Small intestine (tissue), 7 donors: ENCODE data around the gene DIP2B. TPM values are rescaled to one million over a fixed set of nuclear protein-coding genes. Genes with fewer than 3 reads are reported as not detected.

Source experiments
- DNase-seq, 2 donors: peaks; one replicate each; pipeline versions ENCODE4 v3.0.0 to v3.0.0-alpha.2; 2013
- FAIRE-seq: peaks from 2 replicates; lab custom pipeline; 2012; peaks lifted over from hg19 to GRCh38; lab: Jason Lieb, UNC
- H3K27ac ChIP-seq, 3 donors: one replicate each; pipeline ENCODE4 v1.5.1; 2013; ENCODE audit warnings: low read length in 2 of 3, mild to moderate bottlenecking in 2 of 3, control low read depth in 1 of 3, inconsistent platforms in 1 of 3, low read depth in 1 of 3, moderate library complexity in 1 of 3
- H3K27me3 ChIP-seq, 3 donors: one replicate each; pipeline ENCODE4 v1.6.1; 2013; ENCODE audit warnings: low read length in 3 of 3, inconsistent platforms in 1 of 3; ENCODE audit not compliant: control insufficient read depth in 3 of 3, insufficient read depth in 3 of 3
- H3K36me3 ChIP-seq, 3 donors: one replicate each; pipeline ENCODE4 v1.6.1; 2013; ENCODE audit warnings: low read length in 3 of 3, inconsistent platforms in 1 of 3, low read depth in 1 of 3, mild to moderate bottlenecking in 1 of 3, moderate library complexity in 1 of 3; ENCODE audit not compliant: control insufficient read depth in 3 of 3, insufficient read depth in 2 of 3
- H3K4me1 ChIP-seq, 3 donors: one replicate each; pipeline ENCODE4 v1.6.1; 2013; ENCODE audit warnings: low read length in 2 of 3, inconsistent platforms in 1 of 3, low read depth in 1 of 3, mild to moderate bottlenecking in 1 of 3, moderate library complexity in 1 of 3; ENCODE audit not compliant: control insufficient read depth in 3 of 3, insufficient read depth in 2 of 3
- H3K4me3 ChIP-seq, 3 donors: one replicate each; pipeline ENCODE4 v1.5.1; 2013; ENCODE audit warnings: low read length in 3 of 3, control low read depth in 1 of 3, inconsistent platforms in 1 of 3, low read depth in 1 of 3, mild to moderate bottlenecking in 1 of 3, moderate library complexity in 1 of 3
- H3K9me3 ChIP-seq, 2 donors: one replicate each; pipeline ENCODE4 v1.6.1; 2013; ENCODE audit warnings: low read depth in 1 of 2, low read length in 1 of 2; ENCODE audit not compliant: control insufficient read depth in 2 of 2, insufficient read depth in 1 of 2
- WGBS, 3 donors: extraction: QIAGEN DNeasy Blood & Tissue Kit; methylation state at CpG; one replicate each; pipeline ENCODE4 v1.1.7; 2013; 5-methylcytosine and 5-hydroxymethylcytosine counted together
- polyA plus RNA-seq, 4 donors: library from polyadenylated mRNA; stranded (reverse) in 3 of 4; unstranded in 1 of 4; fragments of 200-250 nt in 3 of 4; fragments of 120-200 nt in 1 of 4; gene quantifications; one replicate each; pipeline versions ENCODE4 v1.2.1 to v1.2.3, GENCODE V29; 2013
- donor health status: healthy with polysubstance abuse.
- donor health status: control.
- donor health status: control.
- donor health status: Bipolar disorder and iron deficiency.
- donor health status: healthy.

The DIP2B gene
- polyA plus RNA-seq, 4 donors = 6.3 to 18.1 (median 6.9) TPM

DNA sequence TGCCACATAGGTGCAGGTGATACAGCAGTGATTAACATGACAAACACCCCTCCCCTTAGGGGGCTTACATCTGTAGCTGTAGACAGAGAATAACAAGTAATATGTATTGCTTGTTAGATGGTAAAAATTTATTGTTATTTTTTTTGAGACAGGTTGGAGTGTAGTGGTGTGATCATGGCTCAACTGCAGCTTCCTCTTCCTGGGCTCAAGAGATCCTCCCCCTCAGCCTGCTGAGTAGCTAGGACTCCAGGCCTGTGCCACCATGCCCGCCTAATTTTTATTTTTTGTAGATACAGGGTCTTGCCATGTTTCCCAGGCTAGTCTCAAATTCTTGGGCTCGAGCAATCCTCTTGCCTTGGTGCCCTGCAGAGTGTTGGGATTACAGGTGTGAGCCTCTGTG, 19.8 kb downstream of the DIP2B start:
- Histone ChIP-seq H3K36me3 (peaks cover 0 to 11% (median 0%) of the 10 kb centered on the region in 3 donors), H3K4me1 (peaks cover 0 to 12% (median 0%) of the 10 kb centered on the region in 3 donors), H3K27ac (no peak overlapping the region), H3K4me3 (no peak overlapping the region), H3K9me3 (no peaks in the 10 kb centered on the region), H3K27me3 (no peaks in the 10 kb centered on the region)
- 98 to 100% (median 100%) methylated on average over 2 of the region's 2 CpGs for WGBS, 3 donors
- no peak for DNase-seq
- FAIRE-seq = no peak

GRCh38 chr12:50525422-50525821, 20.6 kb downstream of the DIP2B start:
- 87 to 100% (median 91%) methylated on average over 2 of the region's 2 CpGs for whole genome bisulfite sequencing, 3 donors
- peaks cover 0 to 11% (median 0%) of the 10 kb centered on the region in 3 donors for H3K36me3 ChIP-seq
- no peak overlapping the region for H3K27ac ChIP-seq
- FAIRE-seq (no peak), DNase-seq (no peak)
- peaks cover 0 to 12% (median 0%) of the 10 kb centered on the region in 3 donors for H3K4me1 ChIP-seq
- no peak overlapping the region for H3K4me3 ChIP-seq
- H3K27me3 ChIP-seq = no peaks in the 10 kb centered on the region
- no peaks in the 10 kb centered on the region for H3K9me3 ChIP-seq

- Histone ChIP-seq H3K36me3 (peaks cover 0 to 9% (median 0%) of the 10 kb centered on the region in 3 donors), H3K27me3 (no peaks in the 10 kb centered on the region), H3K4me3 (no peak overlapping the region), H3K27ac (no peak overlapping the region), H3K9me3 (no peaks in the 10 kb centered on the region), H3K4me1 (peaks cover 0 to 21% (median 7%) of the 10 kb centered on the region in 3 donors)
- FAIRE-seq = no peak
- 82 to 92% (median 84%) methylated on average over 5 of the region's 5 CpGs for WGBS, 3 donors
- peak in 1 of 2 donors; percentile 8 for DNase-seq
Observed at GRCh38 chr12:50527359-50527726, 22.6 kb downstream of the DIP2B start.

GRCh38 chr12:50528800-50529199, 24.0 kb downstream of the DIP2B start:
- no peaks in the 10 kb centered on the region for H3K27me3 ChIP-seq
- H3K4me3 ChIP-seq = no peak overlapping the region
- H3K9me3 ChIP-seq = no peaks in the 10 kb centered on the region
- no peak overlapping the region for H3K27ac ChIP-seq
- 87 to 100% (median 90%) methylated on average over 1 of the region's 1 CpG for WGBS, 3 donors
- no peak for DNase-seq
- FAIRE-seq = no peak
- peaks cover 3 to 33% (median 13%) of the 10 kb centered on the region in 3 donors for H3K4me1 ChIP-seq
- H3K36me3 ChIP-seq = peaks cover 0 to 12% (median 0%) of the 10 kb centered on the region in 3 donors

GRCh38 chr12:50529345-50529744, 24.6 kb downstream of the DIP2B start:
- Histone ChIP-seq H3K27me3 (no peaks in the 10 kb centered on the region), H3K36me3 (peaks cover 0 to 11% (median 0%) of the 10 kb centered on the region in 3 donors), H3K4me1 (peaks cover 3 to 33% (median 13%) of the 10 kb centered on the region in 3 donors), H3K27ac (no peak overlapping the region), H3K4me3 (no peak overlapping the region), H3K9me3 (no peaks in the 10 kb centered on the region)
- DNase-seq (no peak), FAIRE-seq (no peak)
- 92 to 98% (median 92%) methylated on average over 3 of the region's 3 CpGs for WGBS, 3 donors

- Histone ChIP-seq H3K9me3 (no peaks in the 10 kb centered on the region), H3K27me3 (no peaks in the 10 kb centered on the region), H3K4me3 (no peak overlapping the region), H3K27ac (no peak overlapping the region), H3K36me3 (peaks cover 0 to 7% (median 0%) of the 10 kb centered on the region in 3 donors), H3K4me1 (peaks cover 3 to 33% (median 13%) of the 10 kb centered on the region in 3 donors)
- DNase-seq = no peak
- WGBS, 3 donors = 93 to 96% (median 95%) methylated on average over 2 of the region's 2 CpGs
- FAIRE-seq = no peak
Observed at GRCh38 chr12:50530532-50530931, 25.7 kb downstream of the DIP2B start.

DNA sequence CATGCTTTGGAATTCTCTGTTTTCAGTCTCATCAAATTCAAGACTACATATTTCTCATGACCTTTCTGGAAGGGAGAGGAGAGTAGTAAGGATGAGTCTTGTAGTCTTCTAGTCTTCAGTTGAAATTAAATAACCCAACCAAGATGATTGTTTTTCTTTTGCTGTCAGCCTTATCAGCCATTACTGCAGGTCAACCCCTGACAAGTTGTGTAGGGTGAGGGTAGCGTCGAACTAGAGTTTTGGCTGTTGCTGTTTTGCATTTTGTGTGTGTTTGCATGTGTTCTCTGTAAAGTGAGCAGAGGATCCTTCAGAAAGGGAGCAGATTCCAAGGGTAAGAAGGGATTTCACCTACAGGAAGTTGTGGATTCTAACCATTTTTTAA, 28.4 kb downstream of the DIP2B start:
- FAIRE-seq (no peak), DNase-seq (no peak)
- WGBS, 3 donors = 63 to 79% (median 75%) methylated on average over 2 of the region's 2 CpGs
- H3K36me3 ChIP-seq = peaks cover 0 to 15% (median 0%) of the 10 kb centered on the region in 3 donors
- no peaks in the 10 kb centered on the region for H3K27me3 ChIP-seq
- H3K27ac ChIP-seq = peak overlapping the region; percentile 51 to 90 (median 81)
- no peak overlapping the region for H3K4me3 ChIP-seq
- H3K4me1 ChIP-seq = peaks cover 3 to 26% (median 16%) of the 10 kb centered on the region in 3 donors
- no peaks in the 10 kb centered on the region for H3K9me3 ChIP-seq

DNA sequence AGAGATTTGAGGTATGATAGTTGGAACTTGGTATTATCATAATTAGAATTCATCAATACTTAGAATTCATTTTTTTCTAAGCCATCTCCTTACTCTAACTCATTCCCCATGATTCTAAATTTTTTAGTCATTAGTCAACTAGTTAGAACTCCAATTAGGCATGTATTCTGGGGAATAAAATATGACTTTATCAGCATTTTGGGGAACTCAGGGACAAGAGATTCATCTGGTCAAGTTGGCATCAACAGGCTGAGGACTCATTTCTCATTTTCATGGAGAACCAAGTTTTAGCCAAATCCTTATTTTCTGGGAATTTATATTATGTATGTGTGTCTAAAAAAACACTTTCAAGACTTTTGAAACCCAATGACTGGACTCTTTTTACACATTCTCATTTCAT, 29.2 kb downstream of the DIP2B start:
- peaks cover 0 to 15% (median 0%) of the 10 kb centered on the region in 3 donors for H3K36me3 ChIP-seq
- FAIRE-seq = no peak

More for the DNA sequence above, 29.2 kb downstream of the DIP2B start:
- Histone ChIP-seq H3K4me1 (peaks cover 3 to 26% (median 16%) of the 10 kb centered on the region in 3 donors), H3K27ac (peak overlapping the region in 1 of 3 donors; percentile 81), H3K9me3 (no peaks in the 10 kb centered on the region), H3K4me3 (no peak overlapping the region), H3K27me3 (no peaks in the 10 kb centered on the region)
- no peak for DNase-seq
